Astrocyte (in vitro differentiated cells and primary cell): Measurements from ENCODE around the gene CHN2. TPM values are rescaled to one million over a fixed set of nuclear protein-coding genes. Genes with fewer than 3 reads are reported as not detected.
A peak's percentile ranks its signal among the peaks of the same experiment; 100 is the strongest.

Source experiments
- DNase-seq: peaks from one replicate; pipeline ENCODE4 v3.0.0-alpha.2; 2010; ENCODE audit warnings: low read depth
- FAIRE-seq: peaks from 2 replicates; lab custom pipeline; 2011; peaks lifted over from hg19 to GRCh38; lab: Jason Lieb, UNC
- H2AFZ ChIP-seq: 2 replicates; pipeline ENCODE4 v1.6.0; 2012; ENCODE audit warnings: low read depth, low read length, inconsistent platforms
- H3K27ac ChIP-seq: 2 replicates; pipeline ENCODE4 v1.5.1; 2011; ENCODE audit warnings: low read depth, low read length, inconsistent platforms
- H3K27me3 ChIP-seq: 2 replicates; pipeline ENCODE4 v1.6.0; 2011; ENCODE audit warnings: low read length, inconsistent platforms; ENCODE audit not compliant: insufficient read depth
- H3K36me3 ChIP-seq: 2 replicates; pipeline ENCODE4 v1.5.1; 2011; ENCODE audit warnings: low read length, inconsistent platforms; ENCODE audit not compliant: insufficient read depth
- H3K4me1 ChIP-seq: 2 replicates; pipeline ENCODE4 v1.5.1; 2011; ENCODE audit warnings: low read length, inconsistent platforms; ENCODE audit not compliant: insufficient read depth
- H3K4me2 ChIP-seq: 2 replicates; pipeline ENCODE4 v1.6.0; 2012; ENCODE audit warnings: low read length, inconsistent platforms
- H3K4me3 ChIP-seq: 2 replicates; pipeline ENCODE4 v1.5.1; 2011; ENCODE audit warnings: low read depth, mild to moderate bottlenecking, low read length, inconsistent platforms; ENCODE audit not compliant: insufficient read depth
- H3K79me2 ChIP-seq: 2 replicates; pipeline ENCODE4 v1.6.0; 2012; ENCODE audit warnings: mild to moderate bottlenecking, low read length, inconsistent platforms; ENCODE audit not compliant: insufficient read depth
- H3K9ac ChIP-seq: 2 replicates; pipeline ENCODE4 v1.6.0; 2012; ENCODE audit warnings: mild to moderate bottlenecking, low read length, inconsistent platforms
- H3K9me3 ChIP-seq: 2 replicates; pipeline ENCODE4 v1.5.1; 2012; ENCODE audit warnings: low read depth, mild to moderate bottlenecking, low read length, inconsistent platforms; ENCODE audit not compliant: insufficient read depth
- H4K20me1 ChIP-seq: 2 replicates; pipeline ENCODE4 v1.6.0; 2012; ENCODE audit warnings: low read length, inconsistent platforms; ENCODE audit not compliant: insufficient read depth
- H3K27ac Mint-ChIP-seq: one replicate; pipeline ENCODE4 v1.8.0; 2021; ENCODE audit warnings: mild to moderate bottlenecking, mixed read lengths; ENCODE audit not compliant: unreplicated experiment
- H3K27me3 Mint-ChIP-seq: one replicate; pipeline ENCODE4 v1.8.0; 2021; ENCODE audit warnings: low read depth, mixed read lengths; ENCODE audit not compliant: unreplicated experiment
- H3K36me3 Mint-ChIP-seq: one replicate; pipeline ENCODE4 v1.8.0; 2021; ENCODE audit warnings: low read depth, mixed read lengths; ENCODE audit not compliant: unreplicated experiment
- H3K4me1 Mint-ChIP-seq: one replicate; pipeline ENCODE4 v1.8.0; 2021; ENCODE audit warnings: low read depth, mixed read lengths; ENCODE audit not compliant: unreplicated experiment
- H3K4me3 Mint-ChIP-seq: one replicate; pipeline ENCODE4 v1.8.0; 2021; ENCODE audit warnings: mild to moderate bottlenecking, moderate library complexity, mixed read lengths; ENCODE audit not compliant: unreplicated experiment
- H3K9me3 Mint-ChIP-seq: one replicate; pipeline ENCODE4 v1.8.0; 2021; ENCODE audit warnings: mild to moderate bottlenecking, mixed read lengths; ENCODE audit not compliant: unreplicated experiment
- CTCF ChIP-seq: IDR thresholded peaks from 2 replicates; pipeline ENCODE4 v1.5.1; 2011; ENCODE audit warnings: low read depth, mild to moderate bottlenecking, inconsistent platforms, low read length, moderate library complexity; ENCODE audit not compliant: insufficient read depth
- EZH2 ChIP-seq: IDR thresholded peaks from 2 replicates; pipeline ENCODE4 v1.6.1; 2012; ENCODE audit warnings: mild to moderate bottlenecking, low read length, inconsistent platforms; ENCODE audit not compliant: insufficient read depth
- total RNA-seq: library from RNA; stranded (reverse); gene quantifications from 2 replicates; pipeline ENCODE4 v1.2.1, GENCODE V29; 2021

The CHN2 gene
- total RNA-seq, 1 donor from 2014 or later, result 2.5 TPM

GRCh38 chr7:29435902-29436301, 241.3 kb downstream of the CHN2 start:
- H3K4me2 ChIP-seq, result no peak overlapping the region
- Mint-ChIP-seq H3K36me3 (no peaks in the 10 kb centered on the region), H3K9me3 (no peaks in the 10 kb centered on the region), H3K27ac (no peak overlapping the region), H3K4me3 (no peak overlapping the region), H3K27me3 (peaks cover 1% of the 10 kb centered on the region), H3K4me1 (peaks cover 6% of the 10 kb centered on the region)
- no peak for TF ChIP-seq EZH2
- no peak for TF ChIP-seq CTCF
- no peaks in the 10 kb centered on the region for H3K79me2 ChIP-seq
- no peaks in the 10 kb centered on the region for H3K36me3 ChIP-seq
- H4K20me1 ChIP-seq, result no peaks in the 10 kb centered on the region
- H2AFZ ChIP-seq, result no peak overlapping the region
- no peaks in the 10 kb centered on the region for H3K4me1 ChIP-seq
- no peak for FAIRE-seq
- no peaks in the 10 kb centered on the region for H3K9me3 ChIP-seq
- no peak overlapping the region for H3K27ac ChIP-seq
- DNase-seq, result no peak
- no peak overlapping the region for H3K4me3 ChIP-seq
- H3K9ac ChIP-seq, result no peak overlapping the region
- no peaks in the 10 kb centered on the region for H3K27me3 ChIP-seq

- Histone ChIP-seq H3K4me1 (no peaks in the 10 kb centered on the region), H3K27me3 (no peaks in the 10 kb centered on the region), H4K20me1 (no peaks in the 10 kb centered on the region), H3K79me2 (no peaks in the 10 kb centered on the region), H3K9ac (no peak overlapping the region), H3K4me3 (no peak overlapping the region), H3K4me2 (no peak overlapping the region), H3K27ac (no peak overlapping the region), H3K36me3 (no peaks in the 10 kb centered on the region), H3K9me3 (no peaks in the 10 kb centered on the region), H2AFZ (no peak overlapping the region)
- Mint-ChIP-seq H3K4me3 (no peak overlapping the region), H3K36me3 (no peaks in the 10 kb centered on the region), H3K27ac (no peak overlapping the region), H3K4me1 (peaks cover 12% of the 10 kb centered on the region), H3K9me3 (no peaks in the 10 kb centered on the region), H3K27me3 (peaks cover 3% of the 10 kb centered on the region)
- TF ChIP-seq CTCF (no peak), EZH2 (no peak)
- DNase-seq, result peak; percentile 18
- FAIRE-seq, result no peak
These were observed 247.6 kb downstream of the CHN2 start for GRCh38 chr7:29442146-29442545.

- Histone ChIP-seq H3K27me3 (no peaks in the 10 kb centered on the region), H2AFZ (no peak overlapping the region), H3K4me2 (no peak overlapping the region), H3K4me3 (no peak overlapping the region), H4K20me1 (no peaks in the 10 kb centered on the region), H3K27ac (no peak overlapping the region), H3K9ac (no peak overlapping the region), H3K9me3 (no peaks in the 10 kb centered on the region), H3K79me2 (no peaks in the 10 kb centered on the region), H3K36me3 (no peaks in the 10 kb centered on the region), H3K4me1 (no peaks in the 10 kb centered on the region)
- TF ChIP-seq CTCF (no peak), EZH2 (no peak)
- no peak for FAIRE-seq
- H3K4me3 Mint-ChIP-seq, result no peak overlapping the region
- DNase-seq, result no peak
- H3K27me3 Mint-ChIP-seq, result peaks cover 5% of the 10 kb centered on the region
- H3K36me3 Mint-ChIP-seq, result no peaks in the 10 kb centered on the region
- H3K4me1 Mint-ChIP-seq, result peaks cover 12% of the 10 kb centered on the region
- no peaks in the 10 kb centered on the region for H3K9me3 Mint-ChIP-seq
- no peak overlapping the region for H3K27ac Mint-ChIP-seq
These were observed 249.0 kb downstream of the CHN2 start for GRCh38 chr7:29443552-29443951.
